GM12878 (cell line): ENCODE results near the gene NBEA. TPM values are rescaled to one million over a fixed set of nuclear protein-coding genes. Genes with fewer than 3 reads are reported as not detected.

Experiments used
- FOXK2 ChIP-seq: fragments of 450-650 bp; IDR thresholded peaks from 2 replicates; pipeline ENCODE4 v1.6.1; 2017; ENCODE audit warnings: mild to moderate bottlenecking, moderate library complexity
- PAX5 ChIP-seq: IDR thresholded peaks from 2 replicates; pipeline ENCODE4 v1.6.1; 2011; ENCODE audit warnings: low read depth, low read length, borderline replicate concordance
- POLR2AphosphoS2 ChIP-seq: IDR thresholded peaks from 2 replicates; pipeline ENCODE4 v1.6.1; 2011; ENCODE audit warnings: low read depth, mild to moderate bottlenecking, low read length, improper control_type of control experiment, moderate library complexity
- polyA plus RNA-seq, 11 experiments: library from polyadenylated mRNA; depleted of rRNA in 4 of 11; unstranded in 6 of 11; stranded (reverse) in 5 of 11; fragments of >200 nt; fragmentation: Nextera tagmentation in 4 of 11; fragmentation: Illumina TruSeq in 1 of 11; extraction: Ambion mirVana in 4 of 11; extraction: Trizol in 1 of 11; gene quantifications; 1 replicate in 1 of 11; 2 replicates in 10 of 11; pipeline versions ENCODE4 v1.2.1 to v1.2.3, GENCODE V29; 2011 to 2016; ENCODE audit warnings: inconsistent platforms in 2 of 11, missing spikeins in 2 of 11, low read depth in 1 of 11
- total RNA-seq, 4 experiments: library from RNA; depleted of rRNA in 3 of 4; stranded (reverse); fragments of >200 nt in 3 of 4; fragmentation: Illumina TruSeq in 1 of 4; extraction: Trizol in 1 of 4; gene quantifications; 2 replicates each; pipeline versions ENCODE4 v1.2.1 to v1.2.3, GENCODE V29; 2013 to 2021
- TF ChIP-seq, protein P1 (sequence below): fragments of 450-650 bp; formaldehyde crosslinking; IDR thresholded peaks from 2 replicates; pipeline ENCODE4 v1.4.0; 2020; ENCODE audit warnings: mild to moderate bottlenecking, moderate library complexity
- TF ChIP-seq, protein P2 (sequence below): IDR thresholded peaks from 2 replicates; pipeline ENCODE4 v1.6.1; 2011; ENCODE audit warnings: mild to moderate bottlenecking, low read depth, low read length, moderate library complexity; ENCODE audit not compliant: insufficient replicate concordance
- TF ChIP-seq, protein P3 (sequence below): IDR thresholded peaks from 2 replicates; pipeline ENCODE4 v1.6.1; 2012; ENCODE audit warnings: low read depth, low read length, improper control_type of control experiment
- TF ChIP-seq, protein P4 (sequence below): fragments of 450-650 bp; IDR thresholded peaks from 2 replicates; pipeline ENCODE4 v1.6.1; 2016; ENCODE audit warnings: mild to moderate bottlenecking
- TF ChIP-seq, protein P5 (sequence below): IDR thresholded peaks from 2 replicates; pipeline ENCODE4 v1.6.1; 2012; ENCODE audit warnings: low read depth, low read length, improper control_type of control experiment
- TF ChIP-seq, protein P6 (sequence below): fragments of 450-650 bp; IDR thresholded peaks from 2 replicates; pipeline ENCODE4 v1.6.1; 2017; ENCODE audit warnings: borderline replicate concordance

NBEA gene
- total and polyA plus RNA-seq, 10 of the 15 experiments (the other 5 are each of a cell fraction or from before 2014, with no cell fraction given), result 0.23 to 3.6 (median 0.55) TPM

DNA sequence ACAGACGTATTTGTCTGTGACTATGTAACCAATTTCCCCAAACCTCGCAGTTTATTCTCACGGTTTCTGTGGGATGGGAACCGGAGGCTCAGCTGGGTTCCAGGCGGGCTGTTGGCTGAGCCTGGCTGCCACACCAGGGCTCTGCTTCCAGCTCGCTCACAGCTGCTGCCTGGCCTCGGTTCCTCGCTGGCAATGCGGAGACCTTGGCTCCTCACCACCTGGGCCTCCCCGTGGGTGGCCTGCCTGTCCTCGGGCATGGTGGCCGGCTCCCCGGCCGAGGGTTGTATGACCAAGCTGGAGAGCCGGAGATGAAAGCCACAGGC lies 753.3 kb downstream of the NBEA start (continued):
- TF ChIP-seq, protein P1, sequence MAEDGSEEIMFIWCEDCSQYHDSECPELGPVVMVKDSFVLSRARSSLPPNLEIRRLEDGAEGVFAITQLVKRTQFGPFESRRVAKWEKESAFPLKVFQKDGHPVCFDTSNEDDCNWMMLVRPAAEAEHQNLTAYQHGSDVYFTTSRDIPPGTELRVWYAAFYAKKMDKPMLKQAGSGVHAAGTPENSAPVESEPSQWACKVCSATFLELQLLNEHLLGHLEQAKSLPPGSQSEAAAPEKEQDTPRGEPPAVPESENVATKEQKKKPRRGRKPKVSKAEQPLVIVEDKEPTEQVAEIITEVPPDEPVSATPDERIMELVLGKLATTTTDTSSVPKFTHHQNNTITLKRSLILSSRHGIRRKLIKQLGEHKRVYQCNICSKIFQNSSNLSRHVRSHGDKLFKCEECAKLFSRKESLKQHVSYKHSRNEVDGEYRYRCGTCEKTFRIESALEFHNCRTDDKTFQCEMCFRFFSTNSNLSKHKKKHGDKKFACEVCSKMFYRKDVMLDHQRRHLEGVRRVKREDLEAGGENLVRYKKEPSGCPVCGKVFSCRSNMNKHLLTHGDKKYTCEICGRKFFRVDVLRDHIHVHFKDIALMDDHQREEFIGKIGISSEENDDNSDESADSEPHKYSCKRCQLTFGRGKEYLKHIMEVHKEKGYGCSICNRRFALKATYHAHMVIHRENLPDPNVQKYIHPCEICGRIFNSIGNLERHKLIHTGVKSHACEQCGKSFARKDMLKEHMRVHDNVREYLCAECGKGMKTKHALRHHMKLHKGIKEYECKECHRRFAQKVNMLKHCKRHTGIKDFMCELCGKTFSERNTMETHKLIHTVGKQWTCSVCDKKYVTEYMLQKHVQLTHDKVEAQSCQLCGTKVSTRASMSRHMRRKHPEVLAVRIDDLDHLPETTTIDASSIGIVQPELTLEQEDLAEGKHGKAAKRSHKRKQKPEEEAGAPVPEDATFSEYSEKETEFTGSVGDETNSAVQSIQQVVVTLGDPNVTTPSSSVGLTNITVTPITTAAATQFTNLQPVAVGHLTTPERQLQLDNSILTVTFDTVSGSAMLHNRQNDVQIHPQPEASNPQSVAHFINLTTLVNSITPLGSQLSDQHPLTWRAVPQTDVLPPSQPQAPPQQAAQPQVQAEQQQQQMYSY (CRISPR knock-in tag), result no peak
- TF ChIP-seq, protein P2, sequence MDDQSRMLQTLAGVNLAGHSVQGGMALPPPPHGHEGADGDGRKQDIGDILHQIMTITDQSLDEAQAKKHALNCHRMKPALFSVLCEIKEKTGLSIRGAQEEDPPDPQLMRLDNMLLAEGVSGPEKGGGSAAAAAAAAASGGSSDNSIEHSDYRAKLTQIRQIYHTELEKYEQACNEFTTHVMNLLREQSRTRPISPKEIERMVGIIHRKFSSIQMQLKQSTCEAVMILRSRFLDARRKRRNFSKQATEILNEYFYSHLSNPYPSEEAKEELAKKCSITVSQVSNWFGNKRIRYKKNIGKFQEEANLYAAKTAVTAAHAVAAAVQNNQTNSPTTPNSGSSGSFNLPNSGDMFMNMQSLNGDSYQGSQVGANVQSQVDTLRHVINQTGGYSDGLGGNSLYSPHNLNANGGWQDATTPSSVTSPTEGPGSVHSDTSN, result no peak
- TF ChIP-seq, protein P3, sequence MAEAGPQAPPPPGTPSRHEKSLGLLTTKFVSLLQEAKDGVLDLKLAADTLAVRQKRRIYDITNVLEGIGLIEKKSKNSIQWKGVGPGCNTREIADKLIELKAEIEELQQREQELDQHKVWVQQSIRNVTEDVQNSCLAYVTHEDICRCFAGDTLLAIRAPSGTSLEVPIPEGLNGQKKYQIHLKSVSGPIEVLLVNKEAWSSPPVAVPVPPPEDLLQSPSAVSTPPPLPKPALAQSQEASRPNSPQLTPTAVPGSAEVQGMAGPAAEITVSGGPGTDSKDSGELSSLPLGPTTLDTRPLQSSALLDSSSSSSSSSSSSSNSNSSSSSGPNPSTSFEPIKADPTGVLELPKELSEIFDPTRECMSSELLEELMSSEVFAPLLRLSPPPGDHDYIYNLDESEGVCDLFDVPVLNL, result no peak
- TF ChIP-seq, protein P4, sequence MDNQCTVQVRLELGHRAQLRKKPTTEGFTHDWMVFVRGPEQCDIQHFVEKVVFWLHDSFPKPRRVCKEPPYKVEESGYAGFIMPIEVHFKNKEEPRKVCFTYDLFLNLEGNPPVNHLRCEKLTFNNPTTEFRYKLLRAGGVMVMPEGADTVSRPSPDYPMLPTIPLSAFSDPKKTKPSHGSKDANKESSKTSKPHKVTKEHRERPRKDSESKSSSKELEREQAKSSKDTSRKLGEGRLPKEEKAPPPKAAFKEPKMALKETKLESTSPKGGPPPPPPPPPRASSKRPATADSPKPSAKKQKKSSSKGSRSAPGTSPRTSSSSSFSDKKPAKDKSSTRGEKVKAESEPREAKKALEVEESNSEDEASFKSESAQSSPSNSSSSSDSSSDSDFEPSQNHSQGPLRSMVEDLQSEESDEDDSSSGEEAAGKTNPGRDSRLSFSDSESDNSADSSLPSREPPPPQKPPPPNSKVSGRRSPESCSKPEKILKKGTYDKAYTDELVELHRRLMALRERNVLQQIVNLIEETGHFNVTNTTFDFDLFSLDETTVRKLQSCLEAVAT, result no peak
- TF ChIP-seq, protein P5, sequence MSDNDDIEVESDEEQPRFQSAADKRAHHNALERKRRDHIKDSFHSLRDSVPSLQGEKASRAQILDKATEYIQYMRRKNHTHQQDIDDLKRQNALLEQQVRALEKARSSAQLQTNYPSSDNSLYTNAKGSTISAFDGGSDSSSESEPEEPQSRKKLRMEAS, result no peak
- TF ChIP-seq FOXK2 (no peak), PAX5 (no peak), POLR2AphosphoS2 (no peak)
- TF ChIP-seq, protein P6, sequence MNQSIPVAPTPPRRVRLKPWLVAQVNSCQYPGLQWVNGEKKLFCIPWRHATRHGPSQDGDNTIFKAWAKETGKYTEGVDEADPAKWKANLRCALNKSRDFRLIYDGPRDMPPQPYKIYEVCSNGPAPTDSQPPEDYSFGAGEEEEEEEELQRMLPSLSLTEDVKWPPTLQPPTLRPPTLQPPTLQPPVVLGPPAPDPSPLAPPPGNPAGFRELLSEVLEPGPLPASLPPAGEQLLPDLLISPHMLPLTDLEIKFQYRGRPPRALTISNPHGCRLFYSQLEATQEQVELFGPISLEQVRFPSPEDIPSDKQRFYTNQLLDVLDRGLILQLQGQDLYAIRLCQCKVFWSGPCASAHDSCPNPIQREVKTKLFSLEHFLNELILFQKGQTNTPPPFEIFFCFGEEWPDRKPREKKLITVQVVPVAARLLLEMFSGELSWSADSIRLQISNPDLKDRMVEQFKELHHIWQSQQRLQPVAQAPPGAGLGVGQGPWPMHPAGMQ, result no peak
